Non-pigmented ciliary epithelial cell (primary cell): Measurements from ENCODE around the gene ID2.

Experiments used
- DNase-seq: peaks from one replicate; pipeline ENCODE4 v3.0.0-alpha.2; 2010; ENCODE audit warnings: low read depth

The ID2 gene

DNA sequence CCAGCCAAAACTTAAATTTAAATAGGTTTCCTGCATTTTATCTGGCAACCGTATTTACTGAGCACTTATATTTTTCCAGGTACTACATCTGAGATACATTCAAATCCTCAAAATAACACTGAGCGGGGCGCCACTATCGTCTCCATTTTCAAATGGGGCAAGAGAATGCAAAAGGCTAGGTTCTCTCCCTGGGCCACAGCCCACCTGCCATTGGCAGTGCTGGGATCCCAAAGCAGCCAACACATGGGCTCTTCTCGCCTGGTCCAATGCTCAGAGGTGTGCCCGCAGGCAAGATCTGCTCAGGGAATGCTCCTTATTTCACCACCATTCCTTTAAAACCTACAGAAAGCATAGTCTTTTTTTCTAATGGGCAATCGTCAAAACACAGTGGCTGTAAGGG, 11.3 kb upstream of the ID2 start:
- DNase-seq = no peak

DNA sequence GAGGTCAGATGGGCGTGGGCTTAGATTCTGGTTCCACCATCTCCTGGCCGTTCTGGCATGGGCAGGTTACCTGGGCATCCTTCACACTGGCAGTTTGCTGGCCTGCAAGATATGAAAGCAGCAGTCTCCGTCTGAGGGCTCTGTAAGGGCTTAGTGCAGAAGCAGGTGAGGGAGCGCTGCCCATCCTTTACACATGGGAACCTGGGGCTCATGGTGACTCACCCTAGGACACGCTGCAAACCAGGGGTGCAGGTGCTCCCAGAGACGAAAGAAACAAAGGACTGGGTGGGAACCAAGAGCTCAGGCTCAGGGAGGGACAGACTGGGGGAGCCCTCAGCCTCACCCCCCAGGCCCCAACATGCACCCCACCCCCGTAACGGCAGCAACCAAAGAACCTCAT, 10.7 kb upstream of the ID2 start:
- no peak for DNase-seq

DNA sequence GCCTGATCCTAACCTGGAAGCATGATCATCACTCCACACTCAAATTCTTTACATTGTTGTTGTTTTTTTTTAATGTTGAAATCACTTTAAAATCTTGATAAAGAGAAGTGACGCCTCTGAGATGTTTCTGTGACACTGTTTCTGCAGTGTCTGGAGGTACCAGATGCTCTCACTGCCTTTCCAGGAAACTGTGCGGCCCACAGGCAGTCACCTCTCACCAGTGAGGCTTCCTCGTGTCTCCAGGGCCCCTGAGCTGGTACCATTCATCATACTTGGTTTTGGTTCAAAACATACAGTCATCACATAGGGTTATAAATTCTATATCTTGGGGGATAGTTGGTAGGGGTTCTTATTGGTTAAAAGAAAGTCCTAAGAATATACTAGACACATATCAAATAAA, 10.1 kb upstream of the ID2 start:
- DNase-seq = no peak

GRCh38 chr2:8672940-8673339, 8.9 kb upstream of the ID2 start:
- no peak for DNase-seq

DNA sequence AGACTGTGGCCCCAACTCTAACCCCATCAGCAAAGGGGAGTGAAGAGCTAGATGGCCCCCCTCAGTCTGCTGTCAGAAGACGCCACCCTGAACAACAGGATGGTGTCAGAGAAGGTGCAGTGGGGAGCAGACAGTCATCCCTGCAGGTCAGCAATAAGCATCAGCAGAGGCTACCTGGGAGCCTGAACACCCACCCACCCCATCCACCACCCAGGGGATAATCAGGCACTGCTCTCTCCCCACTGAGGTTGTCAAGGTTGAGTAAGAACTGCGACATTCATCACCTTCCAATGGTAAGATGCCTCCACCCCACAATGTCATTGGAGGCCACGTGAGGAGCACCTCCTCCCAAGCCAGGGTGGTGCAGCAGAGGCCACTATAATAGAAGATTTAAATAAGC, 8.5 kb upstream of the ID2 start:
- DNase-seq = no peak

DNA sequence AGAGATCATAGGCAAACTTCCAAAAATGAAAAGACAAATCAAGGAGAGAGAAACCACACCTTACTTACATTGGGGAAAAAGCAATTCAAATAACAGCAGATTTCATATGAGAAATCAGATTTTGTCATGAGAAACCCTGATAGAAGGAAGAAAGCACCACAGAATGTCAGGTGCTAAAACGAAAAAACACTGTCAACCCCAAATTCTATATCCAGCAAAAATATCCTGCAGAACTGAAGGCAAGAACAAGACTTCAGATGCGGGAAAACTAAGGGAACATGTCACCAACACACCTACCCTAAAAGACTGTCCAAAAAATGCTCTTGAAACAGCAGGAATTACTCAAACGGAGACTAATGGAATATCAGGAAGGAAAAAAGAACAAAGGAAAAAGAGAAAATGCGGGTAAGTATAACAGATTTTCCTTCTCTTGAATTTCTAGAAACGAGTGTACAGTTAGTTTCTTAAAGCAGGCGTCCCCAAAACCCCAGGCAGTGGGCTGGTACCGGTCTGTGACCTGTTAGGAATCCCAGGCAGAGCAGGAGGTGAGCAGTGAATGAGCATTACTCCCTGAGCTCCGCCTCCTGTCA, 7.3 kb upstream of the ID2 start:
- no peak for DNase-seq

- DNase-seq = no peak
Observed at GRCh38 chr2:8675543-8675942, 6.3 kb upstream of the ID2 start.

GRCh38 chr2:8676191-8676920, 5.5 kb upstream of the ID2 start:
- DNase-seq = no peak

- DNase-seq = no peak
Observed at GRCh38 chr2:8676921-8677645, 4.8 kb upstream of the ID2 start.

DNA sequence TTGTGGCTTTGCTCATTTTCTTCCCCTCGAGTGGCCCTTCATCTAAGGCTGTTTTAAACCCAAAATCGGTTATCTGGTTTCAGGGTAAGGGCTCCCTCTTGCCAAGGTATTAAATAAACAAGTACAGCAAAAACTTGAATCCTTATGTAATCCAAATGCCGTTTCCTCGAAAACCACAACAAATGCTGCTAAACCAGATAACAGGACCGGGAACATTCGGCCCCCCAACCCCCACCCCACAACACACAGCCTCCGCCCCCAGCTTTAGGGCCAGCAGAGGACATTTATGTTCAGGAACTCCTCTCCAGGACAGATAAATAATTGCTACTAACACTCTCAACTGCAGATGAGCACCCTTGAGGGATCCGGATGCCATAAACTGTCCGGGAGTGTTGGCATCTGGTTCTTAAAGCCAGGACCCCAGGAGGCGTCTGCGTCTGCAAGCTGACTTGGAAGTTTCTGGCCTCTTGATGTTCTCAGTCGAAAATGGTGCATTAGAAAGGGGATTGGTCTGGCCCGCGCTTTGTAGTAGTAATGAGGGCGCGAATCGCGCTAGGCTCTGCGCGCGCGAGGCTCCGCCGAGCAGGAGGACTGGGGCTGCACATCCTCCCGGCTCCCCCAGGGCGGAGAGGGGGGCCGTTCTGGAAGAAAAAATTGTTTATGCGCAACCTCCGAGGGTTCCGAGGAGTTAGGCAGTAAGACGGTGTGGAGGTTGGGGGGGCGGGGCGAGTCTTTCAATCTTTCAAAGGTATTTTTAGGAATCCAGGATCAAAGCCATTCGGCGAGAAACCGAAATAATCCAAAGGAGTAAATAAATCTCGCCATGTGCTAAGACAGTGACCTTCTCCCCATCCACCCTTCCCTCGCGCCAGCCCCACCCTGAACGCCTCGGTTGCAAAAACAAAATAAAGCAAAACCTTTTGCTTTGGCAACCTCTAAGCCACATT, 3.9 kb upstream of the ID2 start:
- DNase-seq = no peak

DNA sequence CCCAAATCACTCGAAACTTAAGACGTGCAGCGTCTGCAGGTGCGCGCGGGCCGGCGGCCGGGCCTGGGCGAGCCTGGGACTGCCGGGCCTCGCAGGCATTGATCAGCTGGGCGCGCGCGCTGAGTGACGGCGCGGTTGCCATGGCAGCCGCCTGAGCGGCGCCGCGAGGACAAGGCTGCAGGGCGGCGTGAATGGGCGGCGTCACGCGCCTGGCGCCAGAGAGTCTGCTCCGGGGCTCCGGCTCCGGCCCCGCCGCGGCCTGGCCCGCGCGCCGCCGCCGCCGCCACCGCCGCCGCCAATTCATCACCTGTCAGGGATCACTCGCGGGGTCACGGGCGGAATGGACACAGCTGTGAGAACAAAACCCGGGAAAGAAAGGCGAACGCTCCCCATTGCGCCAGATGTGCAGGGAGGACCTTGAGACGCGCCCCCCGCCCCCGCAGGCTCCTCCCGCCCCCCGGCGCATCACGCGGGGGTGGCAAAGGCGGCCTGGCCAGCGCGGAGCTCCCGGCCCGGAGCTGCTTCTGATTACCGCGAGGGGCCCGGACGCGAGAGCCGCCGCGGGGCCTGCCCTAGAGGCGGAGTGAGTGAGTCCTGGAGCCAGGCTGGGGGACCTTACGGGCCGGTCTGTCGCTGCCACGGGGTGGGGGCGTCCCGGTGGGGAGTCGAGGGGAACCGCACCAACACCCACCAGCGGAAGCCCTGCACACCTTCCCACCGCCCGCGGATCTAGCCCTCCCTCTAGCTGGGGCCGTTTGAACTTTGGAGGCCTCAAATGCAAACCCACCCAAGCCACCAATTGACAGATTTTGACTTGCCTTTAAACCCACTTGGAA, 2.9 kb upstream of the ID2 start:
- DNase-seq = no peak

- DNase-seq = no peak
Observed at GRCh38 chr2:8679567-8679826, 2.4 kb upstream of the ID2 start.

DNA sequence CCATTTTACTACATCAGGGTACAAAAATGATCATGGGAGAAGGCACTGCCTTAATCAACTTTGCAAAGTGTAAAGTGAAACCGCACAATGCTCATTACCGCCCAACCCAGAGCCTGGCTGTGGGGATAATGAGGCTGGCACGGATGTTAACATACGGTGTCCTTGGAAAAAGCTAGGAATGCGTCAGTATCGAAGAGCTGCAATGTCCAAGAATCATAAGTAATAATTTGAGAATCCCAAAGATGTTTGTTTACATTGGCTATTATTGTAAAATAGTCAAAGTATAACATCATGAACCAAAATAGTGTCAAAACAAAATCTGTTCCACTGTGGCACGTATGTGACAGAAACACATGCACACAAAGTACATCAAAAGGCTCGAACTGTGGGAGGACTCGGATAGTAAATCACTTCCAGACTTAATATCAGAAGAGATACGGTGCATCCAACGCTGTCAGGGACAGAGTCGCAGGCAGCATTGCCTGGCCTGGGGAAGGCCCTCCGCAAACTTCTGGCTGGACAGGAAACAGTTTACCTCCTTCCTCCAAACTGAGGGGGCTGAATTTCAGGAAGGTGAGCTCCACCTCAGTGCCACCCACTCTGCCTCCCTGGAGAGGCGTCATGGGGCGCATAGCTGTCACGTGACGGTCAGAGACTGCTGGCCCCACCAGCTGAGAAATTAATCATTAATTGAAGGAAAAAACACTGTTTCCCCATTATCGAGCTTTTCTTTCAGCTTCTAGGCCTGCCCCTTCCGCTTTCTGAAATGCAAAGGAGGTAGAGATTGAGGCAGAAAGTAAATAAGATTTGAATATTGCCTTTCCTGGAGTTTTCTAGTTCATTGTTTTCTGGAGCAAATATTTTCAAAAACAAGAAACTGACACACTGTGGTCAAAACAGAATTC, 1.8 kb upstream of the ID2 start:
- no peak for DNase-seq

GRCh38 chr2:8680822-8681760, 765 bp upstream of the ID2 start:
- DNase-seq = peak; percentile 60

- no peak for DNase-seq
Observed at GRCh38 chr2:8682719-8683667, 1.1 kb downstream of the ID2 start.

- DNase-seq = no peak
Observed at GRCh38 chr2:8684540-8684877, 2.7 kb downstream of the ID2 start.

- DNase-seq = no peak
Observed at GRCh38 chr2:8684878-8685696, 3.2 kb downstream of the ID2 start.
